CD14-positive monocyte (primary cell): Measurements from ENCODE around the gene GRIK4. TPM values are rescaled to one million over a fixed set of nuclear protein-coding genes. Genes with fewer than 3 reads are reported as not detected.

Experiments
- DNase-seq, 3 donors: peaks; one replicate each; pipeline ENCODE4 v3.0.0-alpha.2; 2011 to 2022
- H2AFZ ChIP-seq: 2 replicates; pipeline ENCODE4 v1.6.0; 2012; ENCODE audit warnings: mild to moderate bottlenecking, low read depth, low read length, inconsistent platforms; ENCODE audit not compliant: insufficient read depth, poor library complexity, severe bottlenecking
- H3K27ac ChIP-seq, 2 donors: 1 replicate in 1 of 2; 2 replicates in 1 of 2; pipeline ENCODE4 v1.5.1; 2012 to 2013; ENCODE audit warnings: low read length in 2 of 2, control low read depth in 1 of 2, inconsistent platforms in 1 of 2, low read depth in 1 of 2, mild to moderate bottlenecking in 1 of 2
- H3K27me3 ChIP-seq, 2 donors: one replicate each; pipeline versions ENCODE4 v1.6.0 to v1.6.1; 2011 to 2013; ENCODE audit warnings: low read length in 2 of 2; ENCODE audit not compliant: control insufficient read depth in 2 of 2, insufficient read depth in 2 of 2
- H3K36me3 ChIP-seq, 2 donors: replicated peaks in 1 of 2; 1 replicate in 1 of 2; 2 replicates in 1 of 2; pipeline versions ENCODE4 v1.5.1 to v1.6.1; 2012 to 2013; ENCODE audit warnings: low read length in 2 of 2, control low read depth in 1 of 2, inconsistent platforms in 1 of 2, mild to moderate bottlenecking in 1 of 2; ENCODE audit not compliant: insufficient read depth in 2 of 2, control insufficient read depth in 1 of 2
- H3K4me1 ChIP-seq, 2 donors: 1 replicate in 1 of 2; 2 replicates in 1 of 2; pipeline versions ENCODE4 v1.5.1 to v1.6.1; 2012 to 2013; ENCODE audit warnings: low read length in 2 of 2, control low read depth in 1 of 2, inconsistent platforms in 1 of 2, mild to moderate bottlenecking in 1 of 2, moderate library complexity in 1 of 2; ENCODE audit not compliant: insufficient read depth in 2 of 2, control insufficient read depth in 1 of 2
- H3K4me2 ChIP-seq: replicated peaks from 2 replicates; pipeline ENCODE3; 2012; ENCODE audit warnings: low read length, moderate library complexity, mild to moderate bottlenecking; ENCODE audit not compliant: poor library complexity, severe bottlenecking; ENCODE audit errors: extremely low read depth
- H3K4me3 ChIP-seq, 3 experiments: fragments of 200-600 bp in 1 of 3; sonication (generic) in 1 of 3; replicated peaks in 1 of 3; 1 replicate in 2 of 3; 2 replicates in 1 of 3; pipeline ENCODE4 v1.5.1; 2011 to 2013; ENCODE audit warnings: low read length in 3 of 3, mild to moderate bottlenecking in 3 of 3, control low read depth in 2 of 3, low read depth in 2 of 3, inconsistent platforms in 1 of 3, moderate library complexity in 1 of 3
- H3K79me2 ChIP-seq: 2 replicates; pipeline ENCODE4 v1.6.0; 2012; ENCODE audit warnings: mild to moderate bottlenecking, control low read depth, inconsistent platforms, low read length, moderate library complexity; ENCODE audit not compliant: insufficient read depth
- H3K9ac ChIP-seq: 2 replicates; pipeline ENCODE4 v1.6.0; 2017; ENCODE audit warnings: low read length, mild to moderate bottlenecking; ENCODE audit not compliant: insufficient read depth, poor library complexity, severe bottlenecking
- H3K9me3 ChIP-seq, 2 donors: replicated peaks in 1 of 2; 1 replicate in 1 of 2; 2 replicates in 1 of 2; pipeline versions ENCODE4 v1.5.1 to v1.6.1; 2012 to 2013; ENCODE audit warnings: low read length in 2 of 2, control low read depth in 1 of 2; ENCODE audit not compliant: control insufficient read depth in 1 of 2, insufficient read depth in 1 of 2
- H4K20me1 ChIP-seq: 2 replicates; pipeline ENCODE4 v1.6.0; 2012; ENCODE audit warnings: mild to moderate bottlenecking, low read length, control low read depth, moderate library complexity; ENCODE audit not compliant: insufficient read depth
- H3K27ac Mint-ChIP-seq, 7 donors: one replicate each; pipeline ENCODE4 v1.8.0; 2020; ENCODE audit warnings: mild to moderate bottlenecking in 7 of 7, mixed read lengths in 7 of 7, moderate library complexity in 6 of 7, inconsistent platforms in 2 of 7
- H3K27me3 Mint-ChIP-seq, 3 donors: one replicate each; pipeline ENCODE4 v1.8.0; 2021 to 2022; ENCODE audit warnings: low read depth in 3 of 3, mild to moderate bottlenecking in 3 of 3, mixed read lengths in 3 of 3, moderate library complexity in 3 of 3, inconsistent platforms in 1 of 3
- H3K36me3 Mint-ChIP-seq, 2 donors: one replicate each; pipeline ENCODE4 v1.8.0; 2020; ENCODE audit warnings: mixed read lengths in 2 of 2, inconsistent platforms in 1 of 2, mild to moderate bottlenecking in 1 of 2
- H3K4me1 Mint-ChIP-seq: one replicate; pipeline ENCODE4 v1.8.0; 2020; ENCODE audit warnings: mild to moderate bottlenecking, mixed read lengths
- H3K4me3 Mint-ChIP-seq, 2 donors: one replicate each; pipeline ENCODE4 v1.8.0; 2020; ENCODE audit warnings: mild to moderate bottlenecking in 2 of 2, mixed read lengths in 2 of 2, moderate library complexity in 1 of 2
- H3K9me3 Mint-ChIP-seq, 7 donors: one replicate each; pipeline ENCODE4 v1.8.0; 2020 to 2022; ENCODE audit warnings: mixed read lengths in 7 of 7, mild to moderate bottlenecking in 6 of 7, moderate library complexity in 6 of 7, inconsistent platforms in 2 of 7
- WGBS: methylation state at CpG from one replicate; pipeline ENCODE4 v1.1.5; 2013; ENCODE audit warnings: missing lambda C conversion rate; ENCODE audit not compliant: insufficient coverage; 5-methylcytosine and 5-hydroxymethylcytosine counted together
- intact Hi-C, 2 donors: fragments of 100-400 bp; cut with micrococcal nuclease; formaldehyde crosslinking; loops; one replicate each; pipeline versions ENCODE4 v1.15.0 to v1.15.1; 2023
- polyA plus RNA-seq, 3 donors: library from polyadenylated mRNA; depleted of rRNA in 1 of 3; unstranded in 2 of 3; stranded (reverse) in 1 of 3; fragments of 300-500 nt in 2 of 3; fragments of >200 nt in 1 of 3; fragmentation: Illumina TruSeq in 2 of 3; gene quantifications; 1 replicate in 2 of 3; 2 replicates in 1 of 3; pipeline ENCODE4 v1.2.3, GENCODE V29; 2012 to 2021
- TF ChIP-seq, protein P1 (sequence below): fragments of 200-600 bp; IDR thresholded peaks from one replicate; pipeline ENCODE4 v1.8.0; 2022; ENCODE audit warnings: antibody characterized with exemption, mild to moderate bottlenecking

GRIK4 gene
- polyA plus RNA-seq, 3 donors, result not detected

DNA sequence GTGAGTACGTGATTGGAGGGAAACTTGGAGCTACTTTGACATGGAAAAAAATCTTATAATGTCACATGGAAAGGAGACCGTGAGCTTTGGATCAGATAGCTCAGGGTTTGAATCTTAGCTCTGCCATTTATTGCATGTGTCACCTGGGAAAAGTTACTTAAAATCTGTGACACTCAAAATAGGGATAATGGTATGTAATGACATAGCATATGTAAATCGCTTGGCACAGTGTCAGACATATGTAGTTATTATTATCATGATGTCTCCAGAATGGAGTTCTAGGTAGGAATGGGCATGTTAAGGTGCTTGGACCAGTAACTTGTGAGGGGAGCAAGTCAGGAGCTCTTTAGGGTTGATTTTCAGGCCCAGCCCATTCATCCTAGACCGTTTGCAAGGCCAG lies 75.8 kb downstream of the GRIK4 start:
- H3K4me3 Mint-ChIP-seq, result no peak overlapping the region

DNA sequence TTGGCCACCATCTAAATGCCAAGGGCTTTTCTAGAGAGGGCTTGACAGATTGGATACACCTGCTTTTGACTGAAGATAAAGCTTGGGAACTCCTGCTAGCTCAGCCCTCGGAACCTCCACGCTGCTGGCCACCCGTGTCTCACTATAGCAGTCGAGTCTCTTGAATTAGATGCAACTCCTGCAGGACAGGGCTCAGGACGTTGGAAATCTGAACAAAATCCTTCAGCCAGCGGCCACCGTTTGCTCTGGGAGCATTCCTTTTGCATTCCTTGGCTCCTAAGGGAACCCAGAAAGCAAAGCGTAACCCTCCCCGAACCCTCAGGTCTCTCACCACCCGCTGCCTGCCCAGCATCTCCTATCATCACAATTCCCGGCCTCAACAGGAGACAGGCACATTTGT lies 77.8 kb downstream of the GRIK4 start:
- Mint-ChIP-seq H3K36me3 (no peaks in the 10 kb centered on the region), H3K27ac (peak overlapping the region in 1 of 7 donors; percentile 11), H3K4me1 (no peaks in the 10 kb centered on the region), H3K4me3 (no peak overlapping the region), H3K27me3 (peaks cover 10 to 17% (median 15%) of the 10 kb centered on the region in 3 donors), H3K9me3 (peaks cover 0 to 6% (median 1%) of the 10 kb centered on the region in 7 donors)
- no peak for DNase-seq
- no peaks in the 10 kb centered on the region for H3K27me3 ChIP-seq
- H3K9me3 ChIP-seq, result no peaks in the 10 kb centered on the region
- H3K4me2 ChIP-seq, result no peak overlapping the region
- no peak overlapping the region for H2AFZ ChIP-seq
- WGBS, result 89% methylated on average over 9 of the region's 11 CpGs
- no peak overlapping the region for H3K4me3 ChIP-seq
- TF ChIP-seq, protein P1, sequence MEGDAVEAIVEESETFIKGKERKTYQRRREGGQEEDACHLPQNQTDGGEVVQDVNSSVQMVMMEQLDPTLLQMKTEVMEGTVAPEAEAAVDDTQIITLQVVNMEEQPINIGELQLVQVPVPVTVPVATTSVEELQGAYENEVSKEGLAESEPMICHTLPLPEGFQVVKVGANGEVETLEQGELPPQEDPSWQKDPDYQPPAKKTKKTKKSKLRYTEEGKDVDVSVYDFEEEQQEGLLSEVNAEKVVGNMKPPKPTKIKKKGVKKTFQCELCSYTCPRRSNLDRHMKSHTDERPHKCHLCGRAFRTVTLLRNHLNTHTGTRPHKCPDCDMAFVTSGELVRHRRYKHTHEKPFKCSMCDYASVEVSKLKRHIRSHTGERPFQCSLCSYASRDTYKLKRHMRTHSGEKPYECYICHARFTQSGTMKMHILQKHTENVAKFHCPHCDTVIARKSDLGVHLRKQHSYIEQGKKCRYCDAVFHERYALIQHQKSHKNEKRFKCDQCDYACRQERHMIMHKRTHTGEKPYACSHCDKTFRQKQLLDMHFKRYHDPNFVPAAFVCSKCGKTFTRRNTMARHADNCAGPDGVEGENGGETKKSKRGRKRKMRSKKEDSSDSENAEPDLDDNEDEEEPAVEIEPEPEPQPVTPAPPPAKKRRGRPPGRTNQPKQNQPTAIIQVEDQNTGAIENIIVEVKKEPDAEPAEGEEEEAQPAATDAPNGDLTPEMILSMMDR, result no peak
- H3K27ac ChIP-seq, result no peak overlapping the region
- no peaks in the 10 kb centered on the region for H3K79me2 ChIP-seq
- H3K9ac ChIP-seq, result no peak overlapping the region
- H4K20me1 ChIP-seq, result no peaks in the 10 kb centered on the region
- no peaks in the 10 kb centered on the region for H3K4me1 ChIP-seq
- H3K36me3 ChIP-seq, result no peaks in the 10 kb centered on the region
- intact Hi-C loops, result no loop called here

More for the DNA sequence above, 75.8 kb downstream of the GRIK4 start:
- Mint-ChIP-seq H3K27ac (no peak overlapping the region), H3K27me3 (peaks cover 6 to 20% (median 8%) of the 10 kb centered on the region in 3 donors), H3K9me3 (peaks cover 0 to 11% (median 6%) of the 10 kb centered on the region in 7 donors), H3K4me1 (no peaks in the 10 kb centered on the region), H3K36me3 (no peaks in the 10 kb centered on the region)
- no peak overlapping the region for H3K4me3 ChIP-seq
- 88% methylated on average over 3 of the region's 4 CpGs for WGBS
- H4K20me1 ChIP-seq, result no peaks in the 10 kb centered on the region
- H3K36me3 ChIP-seq, result no peaks in the 10 kb centered on the region
- H3K79me2 ChIP-seq, result no peaks in the 10 kb centered on the region
- DNase-seq, result no peak
- H3K4me2 ChIP-seq, result no peak overlapping the region
- H3K9ac ChIP-seq, result no peak overlapping the region
- intact Hi-C loops, result no loop called here
- H3K27ac ChIP-seq, result no peak overlapping the region
- H3K9me3 ChIP-seq, result no peaks in the 10 kb centered on the region
- H3K4me1 ChIP-seq, result no peaks in the 10 kb centered on the region
- TF ChIP-seq, protein P1, result no peak
- no peaks in the 10 kb centered on the region for H3K27me3 ChIP-seq
- H2AFZ ChIP-seq, result no peak overlapping the region
